GM12892 (cell line): Measurements from ENCODE around the gene EGFLAM.

Experiments
- POLR2A ChIP-seq: IDR thresholded peaks from 2 replicates; pipeline ENCODE4 v1.6.1; 2011; ENCODE audit warnings: low read depth, low read length, control low read depth
- POLR2AphosphoS5 ChIP-seq: IDR thresholded peaks from 2 replicates; pipeline ENCODE4 v1.6.1; 2011; ENCODE audit warnings: low read depth, low read length, control low read depth
- TAF1 ChIP-seq: IDR thresholded peaks from 2 replicates; pipeline ENCODE4 v1.6.1; 2011; ENCODE audit warnings: low read depth, mild to moderate bottlenecking, control low read depth, low read length, borderline replicate concordance

GRCh38 chr5:38408446-38409198 is 150.3 kb downstream of the EGFLAM start:
- TF ChIP-seq POLR2A (no peak), POLR2AphosphoS5 (no peak), TAF1 (no peak)
